PC-3 (cell line): ENCODE results near the gene PCBP2. TPM values are rescaled to one million over a fixed set of nuclear protein-coding genes. Genes with fewer than 3 reads are reported as not detected.

Source experiments
- ATAC-seq: fragments of 200-7000 bp; cut with Tn5 transposase; 2 replicates; pipeline ENCODE4 v1.9.1; 2020; ENCODE audit warnings: mild to moderate bottlenecking, moderate library complexity
- BruUV-seq: library from RNA; stranded (reverse); fragments of 400-500 nt; replicated peaks from 2 replicates; lab custom pipeline; 2021; lab: Mats Ljungman, UMichigan
- CTCF ChIA-PET: fragments of 300-600 bp; sonication (Branson Sonifier 250); formaldehyde crosslinking; loops from one replicate; lab custom pipeline; 2022; ENCODE audit warnings: antibody characterized with exemption; lab: Charles Lee
- POLR2A ChIA-PET: fragments of 300-600 bp; sonication (Branson Sonifier 250); formaldehyde crosslinking; loops from one replicate; lab custom pipeline; 2022; ENCODE audit warnings: antibody characterized with exemption; ENCODE audit not compliant: unreplicated experiment; lab: Charles Lee
- DNase-seq: peaks from one replicate; pipeline ENCODE4 v3.0.0-alpha.2; 2015
- H2AFZ ChIP-seq: fragments of 300-600 bp; sonication (generic); 2 replicates; pipeline ENCODE4 v1.6.0; 2016; ENCODE audit warnings: antibody characterized with exemption, low read length
- H3F3A ChIP-seq: fragments of 300-600 bp; sonication (generic); one replicate; pipeline ENCODE4 v1.6.0; 2017; ENCODE audit warnings: antibody characterized with exemption, low read length, control low read depth, mild to moderate bottlenecking; ENCODE audit not compliant: unreplicated experiment
- H3K27ac ChIP-seq: fragments of 300-600 bp; sonication (generic); 2 replicates; pipeline ENCODE4 v1.5.1; 2016; ENCODE audit warnings: mild to moderate bottlenecking, low read length
- H3K27me3 ChIP-seq: fragments of 300-600 bp; sonication (generic); 2 replicates; pipeline ENCODE4 v1.6.1; 2016; ENCODE audit warnings: low read length, mixed read lengths
- H3K36me3 ChIP-seq: fragments of 300-600 bp; sonication (generic); 2 replicates; pipeline ENCODE4 v1.6.1; 2016; ENCODE audit warnings: low read depth, mixed run types, low read length, mixed read lengths
- H3K4me1 ChIP-seq: fragments of 300-600 bp; sonication (generic); 2 replicates; pipeline ENCODE4 v1.5.1; 2016; ENCODE audit warnings: low read length; ENCODE audit not compliant: insufficient read depth
- H3K4me2 ChIP-seq: fragments of 300-600 bp; sonication (generic); 2 replicates; pipeline ENCODE4 v1.6.0; 2016; ENCODE audit warnings: low read length
- H3K4me3 ChIP-seq: fragments of 300-600 bp; sonication (generic); 2 replicates; pipeline ENCODE4 v1.5.1; 2016; ENCODE audit warnings: mild to moderate bottlenecking, low read length, mixed read lengths
- H3K79me2 ChIP-seq: fragments of 300-600 bp; sonication (generic); 2 replicates; pipeline ENCODE4 v1.6.1; 2017; ENCODE audit warnings: low read length, mixed read lengths
- H3K9ac ChIP-seq: fragments of 300-600 bp; sonication (generic); 2 replicates; pipeline ENCODE4 v1.6.0; 2016; ENCODE audit warnings: mild to moderate bottlenecking, low read length
- H3K9me2 ChIP-seq: fragments of 300-600 bp; sonication (generic); replicated peaks from 2 replicates; pipeline ENCODE4 v1.6.1; 2016; ENCODE audit warnings: mixed run types, low read length, mixed read lengths
- H3K9me3 ChIP-seq: fragments of 300-600 bp; sonication (generic); 2 replicates; pipeline ENCODE4 v1.6.1; 2016; ENCODE audit warnings: low read length, mixed read lengths
- H4K20me1 ChIP-seq: fragments of 300-600 bp; sonication (generic); 2 replicates; pipeline ENCODE4 v1.6.1; 2016; ENCODE audit warnings: low read length, mixed read lengths
- CTCF ChIP-seq: fragments of 300-600 bp; sonication (generic); conservative IDR thresholded peaks from 2 replicates; pipeline ENCODE4 v1.5.1; 2017; ENCODE audit warnings: antibody characterized with exemption, low read depth, mild to moderate bottlenecking, low read length
- EZH2 ChIP-seq: fragments of 300-600 bp; sonication (generic); IDR thresholded peaks from one replicate; pipeline ENCODE4 v1.6.1; 2017; ENCODE audit warnings: antibody characterized with exemption, mild to moderate bottlenecking, low read length; ENCODE audit not compliant: unreplicated experiment
- EZH2phosphoT487 ChIP-seq: fragments of 300-600 bp; sonication (generic); IDR thresholded peaks from 2 replicates; pipeline ENCODE4 v1.6.1; 2018; ENCODE audit warnings: mild to moderate bottlenecking, antibody characterized with exemption, low read length, borderline replicate concordance
- intact Hi-C: fragments of 100-400 bp; cut with micrococcal nuclease; formaldehyde crosslinking; loops from 2 replicates; pipeline ENCODE4 v1.9.0; 2023
- total RNA-seq: library from RNA; depleted of rRNA; stranded (reverse); fragments of >200 nt; gene quantifications from 2 replicates; pipeline ENCODE4 v1.2.3, GENCODE V29; 2014; rRNA removed

PCBP2 gene
- total RNA-seq, 1 experiment from 2014 or later: 204 TPM

- no peak overlapping the region for H3K27ac ChIP-seq
- H3K79me2 ChIP-seq: no peaks in the 10 kb centered on the region
- BruUV-seq: no TSS peak
- H3K9me3 ChIP-seq: no peaks in the 10 kb centered on the region
- H3K9me2 ChIP-seq: no peaks in the 10 kb centered on the region
- H3F3A ChIP-seq: no peaks in the 10 kb centered on the region
- DNase-seq (no peak), ATAC-seq (no peak)
- H3K4me2 ChIP-seq: no peak overlapping the region
- no peaks in the 10 kb centered on the region for H3K4me1 ChIP-seq
- CTCF ChIA-PET: no interaction called here
- peaks cover 14% of the 10 kb centered on the region; the same call in 1 of the 2 replicates for H3K36me3 ChIP-seq
- intact Hi-C loops: no loop called here
- H3K4me3 ChIP-seq: no peak overlapping the region
- no peaks in the 10 kb centered on the region for H4K20me1 ChIP-seq
- H2AFZ ChIP-seq: no peak overlapping the region
- TF ChIP-seq EZH2: no peak
- no peak for TF ChIP-seq EZH2phosphoT487
- no peak for TF ChIP-seq CTCF
- H3K9ac ChIP-seq: no peak overlapping the region
- no peaks in the 10 kb centered on the region for H3K27me3 ChIP-seq
- POLR2A ChIA-PET: interaction anchor here (0.6 kb wide), 1 partner anchor 275 kb away, joined by 7 read pairs; no protein-coding TSS in a partner anchor
Measured at GRCh38 chr12:53524476-53524875, 72.6 kb downstream of the PCBP2 start.

GRCh38 chr12:53530061-53530460 lies 78.2 kb downstream of the PCBP2 start:
- ChIA-PET CTCF (no interaction called here), POLR2A (no interaction called here)
- Histone ChIP-seq H2AFZ (no peak overlapping the region), H3K4me2 (no peak overlapping the region), H3K27me3 (no peaks in the 10 kb centered on the region), H3K9ac (no peak overlapping the region), H3F3A (no peaks in the 10 kb centered on the region), H3K79me2 (no peaks in the 10 kb centered on the region), H3K9me3 (no peaks in the 10 kb centered on the region), H4K20me1 (no peaks in the 10 kb centered on the region), H3K4me1 (peaks cover 9% of the 10 kb centered on the region), H3K36me3 (peaks cover 25% of the 10 kb centered on the region), H3K27ac (no peak overlapping the region), H3K4me3 (no peak overlapping the region), H3K9me2 (no peaks in the 10 kb centered on the region)
- TF ChIP-seq EZH2: no peak
- no peak for TF ChIP-seq EZH2phosphoT487
- TF ChIP-seq CTCF: no peak
- no peak for DNase-seq
- no TSS peak for BruUV-seq
- no peak for ATAC-seq
- intact Hi-C loops: no loop called here

Other genes with a start within 250 kb of the PCBP2 start
- 1.9 and 3.4 TPM in 2 replicates for gene ITGB7, start 244.9 kb upstream of the PCBP2 start, total RNA-seq
- gene RARG, start 219.9 kb upstream of the PCBP2 start, total RNA-seq: 62.0 and 73.5 TPM in 2 replicates
- gene ESPL1, start 183.8 kb upstream of the PCBP2 start, total RNA-seq: 31.6 and 37.3 TPM in 2 replicates
- gene PFDN5, start 156.6 kb upstream of the PCBP2 start, total RNA-seq: 476 and 519 TPM in 2 replicates
- gene MYG1, start 152.4 kb upstream of the PCBP2 start, total RNA-seq: 81.0 and 89.9 TPM in 2 replicates
- 53.5 and 55.8 TPM in 2 replicates for gene AAAS, start 130.5 kb upstream of the PCBP2 start, total RNA-seq
- gene SP7, start 115.7 kb upstream of the PCBP2 start, total RNA-seq: not detected in 2 replicates
- gene SP1, start 71.9 kb upstream of the PCBP2 start, total RNA-seq: 49.7 and 57.6 TPM in 2 replicates
- gene AMHR2, start 28.2 kb upstream of the PCBP2 start, total RNA-seq: 0.29 TPM in 1 of 2 replicates, not detected in the other
- gene PRR13, start 10.4 kb upstream of the PCBP2 start, total RNA-seq: 54.2 and 60.9 TPM in 2 replicates
- gene MAP3K12, start 47.4 kb downstream of the PCBP2 start, total RNA-seq: 8.5 and 9.6 TPM in 2 replicates
- gene TARBP2, start 49.2 kb downstream of the PCBP2 start, total RNA-seq: 82.0 and 98.9 TPM in 2 replicates
- gene NPFF, start 55.4 kb downstream of the PCBP2 start, total RNA-seq: not detected in 2 replicates
- 7.9 and 14.2 TPM in 2 replicates for gene ATF7, start 174.3 kb downstream of the PCBP2 start, total RNA-seq
- gene ATP5MC2, start 224.0 kb downstream of the PCBP2 start, total RNA-seq: 244 and 322 TPM in 2 replicates